WTC11 (cell line): ENCODE results near the gene DNAJB11. TPM values are rescaled to one million over a fixed set of nuclear protein-coding genes. Genes with fewer than 3 reads are reported as not detected.

Experiments used
- ATAC-seq: fragments of 200-7000 bp; cut with Tn5 transposase; 2 replicates; pipeline ENCODE4 v1.10.0; 2021; ENCODE audit warnings: mild to moderate bottlenecking, moderate library complexity
- CTCF ChIA-PET: fragments of 300-600 bp; sonication (Branson Sonifier 250); formaldehyde crosslinking; loops from one replicate; lab custom pipeline; 2021; ENCODE audit warnings: antibody characterized with exemption; lab: Charles Lee
- POLR2A ChIA-PET: fragments of 350-600 bp; sonication (Branson Sonifier 250); formaldehyde crosslinking; loops from one replicate; lab custom pipeline; 2021; ENCODE audit warnings: antibody characterized with exemption; lab: Charles Lee
- DNase-seq: peaks from one replicate; pipeline ENCODE4 v3.0.0; 2021; ENCODE audit warnings: low spot score
- H3K27ac Mint-ChIP-seq: 2 replicates; pipeline ENCODE4 v1.8.0; 2021; ENCODE audit warnings: mixed read lengths
- H3K27me3 Mint-ChIP-seq: 2 replicates; pipeline ENCODE4 v1.8.0; 2021; ENCODE audit warnings: low read depth, mild to moderate bottlenecking, moderate library complexity, mixed read lengths
- H3K36me3 Mint-ChIP-seq: 2 replicates; pipeline ENCODE4 v1.8.0; 2021; ENCODE audit warnings: mixed read lengths
- H3K4me1 Mint-ChIP-seq: 2 replicates; pipeline ENCODE4 v1.8.0; 2022; ENCODE audit warnings: mixed read lengths
- H3K4me3 Mint-ChIP-seq: 2 replicates; pipeline ENCODE4 v1.8.0; 2021; ENCODE audit warnings: mild to moderate bottlenecking, moderate library complexity, mixed read lengths
- H3K9me3 Mint-ChIP-seq: 2 replicates; pipeline ENCODE4 v1.8.0; 2021; ENCODE audit warnings: mixed read lengths
- AR ChIP-seq: fragments of 250-450 bp; sonication (Bioruptor Pico); IDR thresholded peaks from 2 replicates; pipeline ENCODE4 v1.9.0; 2021; ENCODE audit warnings: mild to moderate bottlenecking
- E2F1 ChIP-seq: sonication (generic); formaldehyde crosslinking; IDR thresholded peaks from 2 replicates; pipeline ENCODE4 v1.8.0; 2022; ENCODE audit warnings: mild to moderate bottlenecking, missing genetic modification reagents
- ESRRA ChIP-seq: sonication (generic); formaldehyde crosslinking; IDR thresholded peaks from 2 replicates; pipeline ENCODE4 v1.8.1; 2022; ENCODE audit warnings: mild to moderate bottlenecking, missing genetic modification reagents, borderline replicate concordance
- ETV6 ChIP-seq: sonication (generic); formaldehyde crosslinking; IDR thresholded peaks from 2 replicates; pipeline ENCODE4 v1.8.1; 2022; ENCODE audit warnings: mild to moderate bottlenecking, missing genetic modification reagents
- JUN ChIP-seq: sonication (generic); formaldehyde crosslinking; IDR thresholded peaks from 2 replicates; pipeline ENCODE4 v1.8.0; 2023; ENCODE audit warnings: mild to moderate bottlenecking, missing genetic modification reagents
- NR3C1 ChIP-seq: sonication (generic); formaldehyde crosslinking; conservative IDR thresholded peaks from 2 replicates; pipeline ENCODE4 v1.8.1; 2023; ENCODE audit warnings: low read depth, mild to moderate bottlenecking, missing genetic modification reagents
- RELA ChIP-seq: sonication (generic); formaldehyde crosslinking; IDR thresholded peaks from 2 replicates; pipeline ENCODE4 v1.8.1; 2022; ENCODE audit warnings: missing genetic modification reagents, mild to moderate bottlenecking, borderline replicate concordance
- USF2 ChIP-seq: sonication (generic); formaldehyde crosslinking; IDR thresholded peaks from 2 replicates; pipeline ENCODE4 v1.8.1; 2023; ENCODE audit warnings: mild to moderate bottlenecking, missing genetic modification reagents, moderate library complexity
- ZNF138 ChIP-seq: sonication (generic); formaldehyde crosslinking; conservative IDR thresholded peaks from 2 replicates; pipeline ENCODE4 v1.8.1; 2022; ENCODE audit warnings: mild to moderate bottlenecking, moderate library complexity, missing genetic modification reagents
- ZNF263 ChIP-seq: sonication (generic); formaldehyde crosslinking; IDR thresholded peaks from 2 replicates; pipeline ENCODE4 v1.8.1; 2022; ENCODE audit warnings: low read depth, mild to moderate bottlenecking, moderate library complexity, missing genetic modification reagents
- ZNF396 ChIP-seq: fragments of 250-450 bp; sonication (Bioruptor Pico); IDR thresholded peaks from 2 replicates; pipeline ENCODE4 v1.8.0; 2021; ENCODE audit warnings: mild to moderate bottlenecking, moderate library complexity, borderline replicate concordance
- ZNF416 ChIP-seq: fragments of 250-450 bp; sonication (Bioruptor Pico); IDR thresholded peaks from 2 replicates; pipeline ENCODE4 v1.9.0; 2021; ENCODE audit warnings: mild to moderate bottlenecking, inconsistent platforms
- total RNA-seq: library from RNA; stranded (reverse); gene quantifications from 3 replicates; pipeline ENCODE4 v1.2.3, GENCODE V29; 2021
- TF ChIP-seq, protein P1 (sequence below): fragments of 250-450 bp; sonication (Bioruptor Pico); conservative IDR thresholded peaks from 2 replicates; pipeline ENCODE4 v1.9.0; 2021; ENCODE audit warnings: mild to moderate bottlenecking
- TF ChIP-seq, protein P2 (sequence below): sonication (generic); formaldehyde crosslinking; IDR thresholded peaks from 2 replicates; pipeline ENCODE4 v1.8.0; 2023; ENCODE audit warnings: mild to moderate bottlenecking, missing genetic modification reagents
- TF ChIP-seq, protein P3 (sequence below): sonication (generic); formaldehyde crosslinking; IDR thresholded peaks from 2 replicates; pipeline ENCODE4 v1.8.1; 2023; ENCODE audit warnings: mild to moderate bottlenecking, missing genetic modification reagents, borderline replicate concordance

Gene DNAJB11
- total RNA-seq, 1 experiment from 2014 or later = 56.3 TPM

- ATAC-seq = no peak
- Mint-ChIP-seq H3K4me3 (no peak overlapping the region), H3K27ac (no peak overlapping the region), H3K36me3 (no peaks in the 10 kb centered on the region), H3K27me3 (peaks cover 17% of the 10 kb centered on the region), H3K9me3 (no peaks in the 10 kb centered on the region), H3K4me1 (peaks cover 6% of the 10 kb centered on the region)
- TF ChIP-seq ZNF138 (CRISPR knock-in tag) = no peak
- TF ChIP-seq JUN (CRISPR knock-in tag) = no peak
- TF ChIP-seq, protein P1, sequence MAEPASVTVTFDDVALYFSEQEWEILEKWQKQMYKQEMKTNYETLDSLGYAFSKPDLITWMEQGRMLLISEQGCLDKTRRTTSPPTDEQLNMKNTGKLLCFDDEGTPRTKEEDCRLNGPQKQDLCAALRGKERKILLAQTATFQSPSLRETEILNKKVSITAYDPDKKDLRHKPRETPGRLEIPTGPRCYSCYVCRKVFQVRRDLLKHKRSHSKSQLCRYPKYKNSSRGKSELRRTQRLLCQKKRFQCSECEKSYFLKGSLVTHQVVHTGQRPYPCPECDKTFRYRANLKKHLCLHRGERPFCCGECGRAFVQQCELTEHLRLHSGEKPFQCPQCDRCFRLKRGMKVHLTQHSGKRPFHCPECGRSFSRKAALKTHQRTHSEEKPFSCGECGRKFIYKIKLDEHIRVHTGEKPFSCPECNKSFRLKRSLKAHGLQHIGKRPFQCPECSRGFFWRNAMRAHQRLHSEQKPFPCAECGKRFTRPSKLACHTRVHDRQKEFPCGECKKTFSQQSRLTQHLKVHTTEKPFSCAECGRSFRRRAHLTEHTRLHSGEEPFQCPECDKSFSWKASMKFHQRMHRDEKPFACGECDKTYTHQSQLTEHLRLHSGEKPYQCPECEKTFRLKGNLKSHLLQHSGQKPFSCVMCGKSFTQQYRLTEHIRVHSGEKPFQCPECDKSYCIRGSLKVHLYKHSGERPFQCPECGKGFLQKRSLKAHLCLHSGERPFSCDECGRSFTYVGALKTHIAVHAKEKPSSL (CRISPR knock-in tag) = no peak
- TF ChIP-seq ESRRA (CRISPR knock-in tag) = no peak
- TF ChIP-seq NR3C1 (CRISPR knock-in tag) = no peak
- no peak for TF ChIP-seq USF2 (CRISPR knock-in tag)
- no peak for TF ChIP-seq ETV6 (CRISPR knock-in tag)
- TF ChIP-seq ZNF396 (CRISPR knock-in tag) = no peak
- TF ChIP-seq E2F1 = no peak
- TF ChIP-seq, protein P2, sequence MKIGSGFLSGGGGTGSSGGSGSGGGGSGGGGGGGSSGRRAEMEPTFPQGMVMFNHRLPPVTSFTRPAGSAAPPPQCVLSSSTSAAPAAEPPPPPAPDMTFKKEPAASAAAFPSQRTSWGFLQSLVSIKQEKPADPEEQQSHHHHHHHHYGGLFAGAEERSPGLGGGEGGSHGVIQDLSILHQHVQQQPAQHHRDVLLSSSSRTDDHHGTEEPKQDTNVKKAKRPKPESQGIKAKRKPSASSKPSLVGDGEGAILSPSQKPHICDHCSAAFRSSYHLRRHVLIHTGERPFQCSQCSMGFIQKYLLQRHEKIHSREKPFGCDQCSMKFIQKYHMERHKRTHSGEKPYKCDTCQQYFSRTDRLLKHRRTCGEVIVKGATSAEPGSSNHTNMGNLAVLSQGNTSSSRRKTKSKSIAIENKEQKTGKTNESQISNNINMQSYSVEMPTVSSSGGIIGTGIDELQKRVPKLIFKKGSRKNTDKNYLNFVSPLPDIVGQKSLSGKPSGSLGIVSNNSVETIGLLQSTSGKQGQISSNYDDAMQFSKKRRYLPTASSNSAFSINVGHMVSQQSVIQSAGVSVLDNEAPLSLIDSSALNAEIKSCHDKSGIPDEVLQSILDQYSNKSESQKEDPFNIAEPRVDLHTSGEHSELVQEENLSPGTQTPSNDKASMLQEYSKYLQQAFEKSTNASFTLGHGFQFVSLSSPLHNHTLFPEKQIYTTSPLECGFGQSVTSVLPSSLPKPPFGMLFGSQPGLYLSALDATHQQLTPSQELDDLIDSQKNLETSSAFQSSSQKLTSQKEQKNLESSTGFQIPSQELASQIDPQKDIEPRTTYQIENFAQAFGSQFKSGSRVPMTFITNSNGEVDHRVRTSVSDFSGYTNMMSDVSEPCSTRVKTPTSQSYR (CRISPR knock-in tag) = no peak
- TF ChIP-seq, protein P3, sequence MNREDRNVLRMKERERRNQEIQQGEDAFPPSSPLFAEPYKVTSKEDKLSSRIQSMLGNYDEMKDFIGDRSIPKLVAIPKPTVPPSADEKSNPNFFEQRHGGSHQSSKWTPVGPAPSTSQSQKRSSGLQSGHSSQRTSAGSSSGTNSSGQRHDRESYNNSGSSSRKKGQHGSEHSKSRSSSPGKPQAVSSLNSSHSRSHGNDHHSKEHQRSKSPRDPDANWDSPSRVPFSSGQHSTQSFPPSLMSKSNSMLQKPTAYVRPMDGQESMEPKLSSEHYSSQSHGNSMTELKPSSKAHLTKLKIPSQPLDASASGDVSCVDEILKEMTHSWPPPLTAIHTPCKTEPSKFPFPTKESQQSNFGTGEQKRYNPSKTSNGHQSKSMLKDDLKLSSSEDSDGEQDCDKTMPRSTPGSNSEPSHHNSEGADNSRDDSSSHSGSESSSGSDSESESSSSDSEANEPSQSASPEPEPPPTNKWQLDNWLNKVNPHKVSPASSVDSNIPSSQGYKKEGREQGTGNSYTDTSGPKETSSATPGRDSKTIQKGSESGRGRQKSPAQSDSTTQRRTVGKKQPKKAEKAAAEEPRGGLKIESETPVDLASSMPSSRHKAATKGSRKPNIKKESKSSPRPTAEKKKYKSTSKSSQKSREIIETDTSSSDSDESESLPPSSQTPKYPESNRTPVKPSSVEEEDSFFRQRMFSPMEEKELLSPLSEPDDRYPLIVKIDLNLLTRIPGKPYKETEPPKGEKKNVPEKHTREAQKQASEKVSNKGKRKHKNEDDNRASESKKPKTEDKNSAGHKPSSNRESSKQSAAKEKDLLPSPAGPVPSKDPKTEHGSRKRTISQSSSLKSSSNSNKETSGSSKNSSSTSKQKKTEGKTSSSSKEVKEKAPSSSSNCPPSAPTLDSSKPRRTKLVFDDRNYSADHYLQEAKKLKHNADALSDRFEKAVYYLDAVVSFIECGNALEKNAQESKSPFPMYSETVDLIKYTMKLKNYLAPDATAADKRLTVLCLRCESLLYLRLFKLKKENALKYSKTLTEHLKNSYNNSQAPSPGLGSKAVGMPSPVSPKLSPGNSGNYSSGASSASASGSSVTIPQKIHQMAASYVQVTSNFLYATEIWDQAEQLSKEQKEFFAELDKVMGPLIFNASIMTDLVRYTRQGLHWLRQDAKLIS (CRISPR knock-in tag) = no peak
- no peak for TF ChIP-seq AR (CRISPR knock-in tag)
- no peak for TF ChIP-seq ZNF263 (CRISPR knock-in tag)
- TF ChIP-seq ZNF416 (CRISPR knock-in tag) = no peak
- TF ChIP-seq RELA = no peak
- ChIA-PET CTCF (interaction anchor here (1.8 kb wide), 1 partner anchor 8 kb away, joined by 5 read pairs; no protein-coding TSS in a partner anchor), POLR2A (no interaction called here)
- DNase-seq = no peak
Measured at GRCh38 chr3:186621894-186622650, 51.6 kb downstream of the DNAJB11 start.
